ENCODE measurements around the gene CD48.

DNA sequence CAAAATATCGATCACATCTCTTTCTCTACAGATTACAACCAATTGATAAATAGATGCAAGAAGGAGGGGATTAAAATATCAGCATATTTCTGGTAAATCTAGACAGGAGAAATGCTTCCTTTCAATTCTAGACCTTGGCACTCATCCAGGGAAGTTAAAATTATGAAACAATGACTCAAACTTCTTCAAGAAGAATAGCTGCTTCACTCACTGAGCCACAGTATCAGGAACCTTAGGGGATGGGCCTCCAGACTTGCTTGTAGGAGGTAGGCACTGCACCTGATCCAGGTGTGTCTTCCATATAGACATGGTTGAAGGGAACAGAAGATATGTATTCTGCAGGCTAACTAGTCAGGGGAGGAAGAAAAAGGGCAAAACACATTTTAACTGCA lies 37.3 kb upstream of the CD48 start:
- TF ChIP-seq POLR2AphosphoS5 (IDR thresholded peaks at IDR 0.05) (no peak), EP300 (IDR thresholded peaks at IDR 0.05) (no peak), POLR2A (IDR thresholded peaks at IDR 0.05) (no peak)
- TF ChIP-seq, protein P1, sequence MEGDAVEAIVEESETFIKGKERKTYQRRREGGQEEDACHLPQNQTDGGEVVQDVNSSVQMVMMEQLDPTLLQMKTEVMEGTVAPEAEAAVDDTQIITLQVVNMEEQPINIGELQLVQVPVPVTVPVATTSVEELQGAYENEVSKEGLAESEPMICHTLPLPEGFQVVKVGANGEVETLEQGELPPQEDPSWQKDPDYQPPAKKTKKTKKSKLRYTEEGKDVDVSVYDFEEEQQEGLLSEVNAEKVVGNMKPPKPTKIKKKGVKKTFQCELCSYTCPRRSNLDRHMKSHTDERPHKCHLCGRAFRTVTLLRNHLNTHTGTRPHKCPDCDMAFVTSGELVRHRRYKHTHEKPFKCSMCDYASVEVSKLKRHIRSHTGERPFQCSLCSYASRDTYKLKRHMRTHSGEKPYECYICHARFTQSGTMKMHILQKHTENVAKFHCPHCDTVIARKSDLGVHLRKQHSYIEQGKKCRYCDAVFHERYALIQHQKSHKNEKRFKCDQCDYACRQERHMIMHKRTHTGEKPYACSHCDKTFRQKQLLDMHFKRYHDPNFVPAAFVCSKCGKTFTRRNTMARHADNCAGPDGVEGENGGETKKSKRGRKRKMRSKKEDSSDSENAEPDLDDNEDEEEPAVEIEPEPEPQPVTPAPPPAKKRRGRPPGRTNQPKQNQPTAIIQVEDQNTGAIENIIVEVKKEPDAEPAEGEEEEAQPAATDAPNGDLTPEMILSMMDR (IDR thresholded peaks at IDR 0.05) = no peak

Data from upper lobe of left lung (tissue), 4 donors.